SK-N-SH (cell line): Measurements from ENCODE around the gene SRP19. TPM values are rescaled to one million over a fixed set of nuclear protein-coding genes. Genes with fewer than 3 reads are reported as not detected.

Source experiments
- CTCF ChIA-PET: fragments of 300-600, 350-600 bp; formaldehyde crosslinking; extraction: SDS; loops from one replicate; lab custom pipeline; 2021; lab: Yijun Ruan, JAX
- POLR2A ChIA-PET: fragments of 350-600 bp; sonication (Branson Sonifier 250); formaldehyde crosslinking; extraction: SDS; loops from one replicate; lab custom pipeline; 2020; ENCODE audit warnings: antibody characterized with exemption, inconsistent platforms; lab: Yijun Ruan, JAX
- DNase-seq: peaks from one replicate; pipeline ENCODE4 v3.0.0; 2012
- H2AFZ ChIP-seq: fragments of 200-600 bp; sonication (generic); 2 replicates; pipeline ENCODE4 v1.8.1; 2016; ENCODE audit warnings: antibody characterized with exemption, mild to moderate bottlenecking, low read depth
- H3F3A ChIP-seq: fragments of 200-600 bp; sonication (generic); replicated peaks from 2 replicates; pipeline ENCODE3; 2016; ENCODE audit warnings: antibody characterized with exemption, mild to moderate bottlenecking; ENCODE audit not compliant: insufficient read depth
- H3K27ac ChIP-seq, 2 experiments: fragments of 200-500 bp in 1 of 2; fragments of 200-600 bp in 1 of 2; sonication (Bioruptor generic) in 1 of 2; sonication (generic), shearing (Covaris generic) in 1 of 2; 2 replicates each; pipeline versions ENCODE4 v1.5.1 to v1.6.1; 2014 to 2016; ENCODE audit warnings: low read depth in 2 of 2, inconsistent platforms in 1 of 2, low read length in 1 of 2, mild to moderate bottlenecking in 1 of 2, mixed read lengths in 1 of 2
- H3K27me3 ChIP-seq: fragments of 200-600 bp; sonication (generic), shearing (Covaris generic); 2 replicates; pipeline ENCODE4 v1.6.1; 2016; ENCODE audit warnings: mixed run types; ENCODE audit not compliant: insufficient read depth
- H3K36me3 ChIP-seq, 2 experiments: fragments of 200-500 bp in 1 of 2; fragments of 200-600 bp in 1 of 2; sonication (Bioruptor generic) in 1 of 2; sonication (generic) in 1 of 2; replicated peaks in 1 of 2; 2 replicates each; pipeline versions ENCODE3 to v1.5.1; 2014 to 2016; ENCODE audit warnings: low read length in 1 of 2, mild to moderate bottlenecking in 1 of 2; ENCODE audit not compliant: insufficient read depth in 2 of 2, control insufficient read depth in 1 of 2
- H3K4me1 ChIP-seq, 2 experiments: fragments of 200-500 bp in 1 of 2; fragments of 200-600 bp in 1 of 2; sonication (Bioruptor generic) in 1 of 2; sonication (generic), shearing (Covaris generic) in 1 of 2; 2 replicates each; pipeline versions ENCODE4 v1.5.1 to v1.6.1; 2014 to 2016; ENCODE audit warnings: low read depth in 1 of 2, low read length in 1 of 2, mixed run types in 1 of 2; ENCODE audit not compliant: insufficient read depth in 2 of 2, control insufficient read depth in 1 of 2
- H3K4me2 ChIP-seq: fragments of 200-600 bp; sonication (generic), shearing (Covaris generic); 2 replicates; pipeline ENCODE4 v1.6.1; 2017; ENCODE audit warnings: mixed run types
- H3K4me3 ChIP-seq, 2 experiments: fragments of 200-500 bp in 1 of 2; fragments of 200-600 bp in 1 of 2; sonication (Bioruptor generic) in 1 of 2; sonication (generic), shearing (Covaris generic) in 1 of 2; 2 replicates each; pipeline versions ENCODE4 v1.5.1 to v1.8.1; 2014 to 2016; ENCODE audit warnings: low read depth in 2 of 2, inconsistent platforms in 1 of 2, low read length in 1 of 2, mild to moderate bottlenecking in 1 of 2, mixed read lengths in 1 of 2, moderate library complexity in 1 of 2
- H3K79me2 ChIP-seq: fragments of 200-600 bp; sonication (generic); 2 replicates; pipeline ENCODE4 v1.8.1; 2017; ENCODE audit warnings: mild to moderate bottlenecking; ENCODE audit not compliant: insufficient read depth
- H3K9ac ChIP-seq: fragments of 200-600 bp; sonication (generic); 2 replicates; pipeline ENCODE4 v1.6.1; 2017; ENCODE audit warnings: mixed run types
- H3K9me2 ChIP-seq: fragments of 200-600 bp; sonication (generic); 2 replicates; pipeline ENCODE4 v1.6.1; 2017; ENCODE audit warnings: mixed run types
- H3K9me3 ChIP-seq: fragments of 200-600 bp; sonication (generic); 2 replicates; pipeline ENCODE4 v1.6.1; 2017; ENCODE audit warnings: mixed run types, mild to moderate bottlenecking, moderate library complexity
- H4K20me1 ChIP-seq: fragments of 200-600 bp; sonication (generic); 2 replicates; pipeline ENCODE4 v1.6.1; 2017; ENCODE audit warnings: mild to moderate bottlenecking, mixed run types; ENCODE audit not compliant: insufficient read depth
- EP300 ChIP-seq, 2 experiments: IDR thresholded peaks; 2 replicates each; pipeline versions ENCODE4 v1.4.0 to v1.6.1; 2012; ENCODE audit warnings: borderline replicate concordance in 1 of 2, low read depth in 1 of 2, low read length in 1 of 2
- EZH2phosphoT487 ChIP-seq: fragments of 200-600 bp; sonication (generic); IDR thresholded peaks from 2 replicates; pipeline ENCODE4 v1.6.1; 2017; ENCODE audit warnings: low read depth, mixed run types, mild to moderate bottlenecking, antibody characterized with exemption, moderate library complexity, borderline replicate concordance
- GABPA ChIP-seq: IDR thresholded peaks from 2 replicates; pipeline ENCODE4 v1.4.0; 2012; ENCODE audit warnings: low read depth, mild to moderate bottlenecking
- MXI1 ChIP-seq: IDR thresholded peaks from 2 replicates; pipeline ENCODE4 v1.6.1; 2012; ENCODE audit warnings: mild to moderate bottlenecking, low read depth, low read length, improper control_type of control experiment
- NRF1 ChIP-seq: IDR thresholded peaks from 2 replicates; pipeline ENCODE4 v1.6.1; 2012; ENCODE audit warnings: low read depth, mild to moderate bottlenecking, low read length
- POLR2AphosphoS5 ChIP-seq: IDR thresholded peaks from 2 replicates; pipeline ENCODE4 v1.6.1; 2012; ENCODE audit warnings: low read depth, low read length
- RFX5 ChIP-seq: IDR thresholded peaks from 2 replicates; pipeline ENCODE4 v1.6.1; 2012; ENCODE audit warnings: mild to moderate bottlenecking, improper control_type of control experiment, low read length
- RXRA ChIP-seq: IDR thresholded peaks from 2 replicates; pipeline ENCODE4 v1.4.0; 2012; ENCODE audit warnings: low read depth, mild to moderate bottlenecking, borderline replicate concordance
- SIN3A ChIP-seq: IDR thresholded peaks from 2 replicates; pipeline ENCODE4 v1.6.1; 2012; ENCODE audit warnings: low read depth, mild to moderate bottlenecking, low read length, moderate library complexity, borderline replicate concordance
- SMC3 ChIP-seq: IDR thresholded peaks from 2 replicates; pipeline ENCODE4 v1.6.1; 2012; ENCODE audit warnings: low read depth, low read length, improper control_type of control experiment
- TAF1 ChIP-seq: IDR thresholded peaks from 2 replicates; pipeline ENCODE4 v1.6.1; 2012; ENCODE audit warnings: low read depth, mild to moderate bottlenecking, low read length, moderate library complexity, borderline replicate concordance
- WGBS: methylation state at CpG from one replicate; pipeline ENCODE4 v1.1.6; 2017; ENCODE audit warnings: low lambda C conversion rate; 5-methylcytosine and 5-hydroxymethylcytosine counted together
- polyA plus RNA-seq, 3 experiments: library from polyadenylated mRNA; depleted of rRNA; stranded (reverse); fragments of >200 nt; gene quantifications; 2 replicates each; pipeline ENCODE4 v1.2.3, GENCODE V29; 2012
- TF ChIP-seq, protein P1 (sequence below): IDR thresholded peaks from 2 replicates; pipeline ENCODE4; 2012
- TF ChIP-seq, protein P2 (sequence below): fragments of 200-600 bp; sonication (generic); IDR thresholded peaks from 2 replicates; pipeline ENCODE4 v1.6.1; 2017; ENCODE audit warnings: antibody characterized with exemption, mild to moderate bottlenecking, moderate library complexity
- TF ChIP-seq, protein P3 (sequence below): IDR thresholded peaks from 2 replicates; pipeline ENCODE4 v1.4.0; 2012; ENCODE audit warnings: low read depth
- TF ChIP-seq, protein P4 (sequence below): IDR thresholded peaks from 2 replicates; pipeline ENCODE4 v1.4.0; 2012; ENCODE audit warnings: low read depth, borderline replicate concordance

The SRP19 gene
- polyA plus RNA-seq, 1 of the 3 experiments (the other 2 are of a cell fraction) = 46.4 TPM

DNA sequence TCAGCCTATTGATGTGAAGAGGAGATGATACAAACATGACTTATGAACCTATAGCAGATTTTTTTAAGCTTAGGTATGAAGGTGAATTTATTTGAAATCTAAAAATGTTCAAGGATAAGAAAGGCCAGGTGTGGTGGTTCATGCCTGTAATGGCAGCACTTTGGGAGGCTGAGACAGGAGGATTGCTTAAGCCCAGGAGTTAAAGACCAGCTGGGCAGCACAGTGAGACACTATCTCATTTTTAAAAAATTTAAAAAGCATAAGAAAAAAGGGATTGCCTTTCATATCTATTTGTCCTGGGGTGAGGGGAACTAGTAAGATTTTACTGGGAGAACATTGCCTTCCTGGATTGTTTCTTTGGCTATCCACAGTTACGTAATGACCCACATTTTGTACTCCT, 40.8 kb upstream of the SRP19 start:
- Histone ChIP-seq H3K9ac (no peak overlapping the region), H3K4me1 (no peaks in the 10 kb centered on the region), H3F3A (peaks cover 4% of the 10 kb centered on the region), H3K9me3 (no peaks in the 10 kb centered on the region), H3K9me2 (no peaks in the 10 kb centered on the region), H3K27me3 (no peaks in the 10 kb centered on the region), H3K4me2 (no peak overlapping the region), H4K20me1 (no peaks in the 10 kb centered on the region), H3K79me2 (no peaks in the 10 kb centered on the region), H3K27ac (no peak overlapping the region), H2AFZ (no peak overlapping the region), H3K36me3 (peaks cover 39 to 54% of the 10 kb centered on the region in 2 experiments), H3K4me3 (no peak overlapping the region)
- CTCF ChIA-PET = interaction anchor here (1.7 kb wide), 2 partner anchors 28 to 63 kb away, joined by 4 to 6 read pairs; no protein-coding TSS in a partner anchor
- TF ChIP-seq EP300 (IDR thresholded peaks at IDR 0.05; ENCODE audit: borderline replicate concordance in 1 of 2, low read depth in 1 of 2, low read length in 1 of 2) (no peak), RXRA (no peak)
- TF ChIP-seq, protein P1, sequence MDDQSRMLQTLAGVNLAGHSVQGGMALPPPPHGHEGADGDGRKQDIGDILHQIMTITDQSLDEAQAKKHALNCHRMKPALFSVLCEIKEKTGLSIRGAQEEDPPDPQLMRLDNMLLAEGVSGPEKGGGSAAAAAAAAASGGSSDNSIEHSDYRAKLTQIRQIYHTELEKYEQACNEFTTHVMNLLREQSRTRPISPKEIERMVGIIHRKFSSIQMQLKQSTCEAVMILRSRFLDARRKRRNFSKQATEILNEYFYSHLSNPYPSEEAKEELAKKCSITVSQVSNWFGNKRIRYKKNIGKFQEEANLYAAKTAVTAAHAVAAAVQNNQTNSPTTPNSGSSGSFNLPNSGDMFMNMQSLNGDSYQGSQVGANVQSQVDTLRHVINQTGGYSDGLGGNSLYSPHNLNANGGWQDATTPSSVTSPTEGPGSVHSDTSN = no peak
- no peak for DNase-seq
- POLR2A ChIA-PET = no interaction called here
- 97% methylated on average over 1 of the region's 1 CpG for WGBS

DNA sequence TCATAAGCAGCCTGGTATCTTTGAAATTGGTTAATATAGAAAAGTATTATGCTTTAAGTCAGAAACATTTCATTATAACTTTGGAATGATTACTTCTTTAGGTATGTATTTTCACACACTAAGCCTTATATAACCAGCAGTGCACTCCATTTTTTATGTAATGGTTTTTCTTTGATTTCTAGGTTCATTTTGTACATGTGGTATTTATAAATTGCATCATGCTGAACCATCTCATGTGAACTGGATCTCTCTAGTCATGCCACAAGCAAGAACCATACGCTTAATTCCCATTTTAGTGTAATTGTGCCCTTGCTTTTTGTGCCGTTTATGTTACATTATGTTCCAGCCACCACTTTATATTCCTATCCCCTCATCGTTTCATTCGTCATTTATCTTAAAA, 38.6 kb upstream of the SRP19 start:
- Histone ChIP-seq H3K79me2 (no peaks in the 10 kb centered on the region), H2AFZ (no peak overlapping the region), H4K20me1 (no peaks in the 10 kb centered on the region), H3K36me3 (peaks cover 40 to 56% of the 10 kb centered on the region in 2 experiments), H3F3A (peaks cover 4% of the 10 kb centered on the region), H3K9me2 (no peaks in the 10 kb centered on the region), H3K27ac (no peak overlapping the region)
- ChIA-PET CTCF (no interaction called here), POLR2A (no interaction called here)
- TF ChIP-seq, protein P1 = no peak
- TF ChIP-seq TAF1 (no peak), MXI1 (no peak), GABPA (no peak), RXRA (no peak)
- TF ChIP-seq, all 33 proteins: peak for 0
- DNase-seq = no peak
- WGBS = 93% methylated on average over 4 of the region's 4 CpGs
- Histone ChIP-seq H3K4me1 (no peaks in the 10 kb centered on the region), H3K4me2 (no peak overlapping the region), H3K4me3 (no peak overlapping the region), H3K9me3 (no peaks in the 10 kb centered on the region), H3K9ac (no peak overlapping the region), H3K27me3 (no peaks in the 10 kb centered on the region)

DNA sequence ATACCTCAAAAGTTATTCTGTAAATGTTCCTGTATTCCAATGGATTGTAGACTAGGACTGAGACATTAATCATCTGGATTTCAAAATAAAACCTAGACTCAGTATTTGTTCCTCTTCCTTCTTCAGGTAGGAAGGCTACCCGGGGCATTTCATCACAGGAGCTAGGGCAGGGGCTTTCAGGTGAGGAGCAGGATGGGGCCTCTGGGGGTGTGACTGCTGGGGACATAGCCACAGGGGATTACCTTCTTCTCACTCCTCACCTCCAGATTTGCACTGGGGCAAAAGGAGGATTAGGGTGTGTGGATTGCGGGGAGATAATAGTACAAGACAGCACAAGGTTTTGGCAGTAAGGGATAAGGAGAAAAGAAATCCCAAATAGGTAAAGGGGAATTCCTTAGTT, 37.9 kb upstream of the SRP19 start:
- Histone ChIP-seq H2AFZ (no peak overlapping the region), H3K27ac (no peak overlapping the region), H4K20me1 (no peaks in the 10 kb centered on the region), H3K79me2 (no peaks in the 10 kb centered on the region), H3F3A (peaks cover 4% of the 10 kb centered on the region), H3K27me3 (no peaks in the 10 kb centered on the region), H3K9me2 (no peaks in the 10 kb centered on the region), H3K4me3 (no peak overlapping the region), H3K9ac (no peak overlapping the region), H3K36me3 (peaks cover 38 to 56% of the 10 kb centered on the region in 2 experiments), H3K9me3 (no peaks in the 10 kb centered on the region), H3K4me2 (no peak overlapping the region), H3K4me1 (no peaks in the 10 kb centered on the region)
- POLR2A ChIA-PET = no interaction called here
- TF ChIP-seq SMC3 (no peak), NRF1 (no peak), GABPA (no peak), RFX5 (no peak), SIN3A (no peak), RXRA (no peak), POLR2AphosphoS5 (no peak), EZH2phosphoT487 (no peak)
- TF ChIP-seq, protein P2, sequence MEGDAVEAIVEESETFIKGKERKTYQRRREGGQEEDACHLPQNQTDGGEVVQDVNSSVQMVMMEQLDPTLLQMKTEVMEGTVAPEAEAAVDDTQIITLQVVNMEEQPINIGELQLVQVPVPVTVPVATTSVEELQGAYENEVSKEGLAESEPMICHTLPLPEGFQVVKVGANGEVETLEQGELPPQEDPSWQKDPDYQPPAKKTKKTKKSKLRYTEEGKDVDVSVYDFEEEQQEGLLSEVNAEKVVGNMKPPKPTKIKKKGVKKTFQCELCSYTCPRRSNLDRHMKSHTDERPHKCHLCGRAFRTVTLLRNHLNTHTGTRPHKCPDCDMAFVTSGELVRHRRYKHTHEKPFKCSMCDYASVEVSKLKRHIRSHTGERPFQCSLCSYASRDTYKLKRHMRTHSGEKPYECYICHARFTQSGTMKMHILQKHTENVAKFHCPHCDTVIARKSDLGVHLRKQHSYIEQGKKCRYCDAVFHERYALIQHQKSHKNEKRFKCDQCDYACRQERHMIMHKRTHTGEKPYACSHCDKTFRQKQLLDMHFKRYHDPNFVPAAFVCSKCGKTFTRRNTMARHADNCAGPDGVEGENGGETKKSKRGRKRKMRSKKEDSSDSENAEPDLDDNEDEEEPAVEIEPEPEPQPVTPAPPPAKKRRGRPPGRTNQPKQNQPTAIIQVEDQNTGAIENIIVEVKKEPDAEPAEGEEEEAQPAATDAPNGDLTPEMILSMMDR = no peak
- TF ChIP-seq, protein P3, sequence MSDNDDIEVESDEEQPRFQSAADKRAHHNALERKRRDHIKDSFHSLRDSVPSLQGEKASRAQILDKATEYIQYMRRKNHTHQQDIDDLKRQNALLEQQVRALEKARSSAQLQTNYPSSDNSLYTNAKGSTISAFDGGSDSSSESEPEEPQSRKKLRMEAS = no peak
- TF ChIP-seq, protein P4, sequence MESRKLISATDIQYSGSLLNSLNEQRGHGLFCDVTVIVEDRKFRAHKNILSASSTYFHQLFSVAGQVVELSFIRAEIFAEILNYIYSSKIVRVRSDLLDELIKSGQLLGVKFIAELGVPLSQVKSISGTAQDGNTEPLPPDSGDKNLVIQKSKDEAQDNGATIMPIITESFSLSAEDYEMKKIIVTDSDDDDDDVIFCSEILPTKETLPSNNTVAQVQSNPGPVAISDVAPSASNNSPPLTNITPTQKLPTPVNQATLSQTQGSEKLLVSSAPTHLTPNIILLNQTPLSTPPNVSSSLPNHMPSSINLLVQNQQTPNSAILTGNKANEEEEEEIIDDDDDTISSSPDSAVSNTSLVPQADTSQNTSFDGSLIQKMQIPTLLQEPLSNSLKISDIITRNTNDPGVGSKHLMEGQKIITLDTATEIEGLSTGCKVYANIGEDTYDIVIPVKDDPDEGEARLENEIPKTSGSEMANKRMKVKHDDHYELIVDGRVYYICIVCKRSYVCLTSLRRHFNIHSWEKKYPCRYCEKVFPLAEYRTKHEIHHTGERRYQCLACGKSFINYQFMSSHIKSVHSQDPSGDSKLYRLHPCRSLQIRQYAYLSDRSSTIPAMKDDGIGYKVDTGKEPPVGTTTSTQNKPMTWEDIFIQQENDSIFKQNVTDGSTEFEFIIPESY = no peak
- DNase-seq = no peak
- CTCF ChIA-PET = interaction anchor here (0.7 kb wide), 1 partner anchor 25 kb away, joined by 3 read pairs; no protein-coding TSS in a partner anchor
- 100% methylated on average over 2 of the region's 2 CpGs for WGBS
